MCF 10A (cell line): ENCODE data around the gene TRIM66. TPM values are rescaled to one million over a fixed set of nuclear protein-coding genes. Genes with fewer than 3 reads are reported as not detected.

Experiments used
- BruUV-seq: library from RNA; stranded (reverse); fragments of 400-500 nt; replicated peaks from 2 replicates; lab custom pipeline; 2021; lab: Mats Ljungman, UMichigan
- CTCF ChIA-PET: fragments of 300-600 bp; sonication (Branson Sonifier 250); formaldehyde crosslinking; extraction: SDS; loops from one replicate; lab custom pipeline; 2021; ENCODE audit warnings: antibody characterized with exemption, inconsistent platforms; lab: Yijun Ruan, JAX
- POLR2A ChIA-PET: fragments of 300-600, 350-650 bp; sonication (Branson Sonifier 250); formaldehyde crosslinking; extraction: SDS; loops from one replicate; lab custom pipeline; 2020; ENCODE audit warnings: antibody characterized with exemption, inconsistent platforms; lab: Yijun Ruan, JAX
- DNase-seq: peaks from one replicate; pipeline ENCODE4 v3.0.0-alpha.2; 2018; ENCODE audit not compliant: unreplicated experiment
- H3K27ac Mint-ChIP-seq: one replicate; pipeline ENCODE4 v1.8.0; 2022; ENCODE audit warnings: mild to moderate bottlenecking, low read depth, mixed read lengths; ENCODE audit not compliant: unreplicated experiment
- H3K27me3 Mint-ChIP-seq: one replicate; pipeline ENCODE4 v1.8.0; 2022; ENCODE audit warnings: mixed read lengths; ENCODE audit not compliant: insufficient read depth, unreplicated experiment
- H3K36me3 Mint-ChIP-seq: one replicate; pipeline ENCODE4 v1.8.0; 2022; ENCODE audit warnings: mild to moderate bottlenecking, moderate library complexity, mixed read lengths; ENCODE audit not compliant: insufficient read depth, unreplicated experiment
- H3K4me1 Mint-ChIP-seq: one replicate; pipeline ENCODE4 v1.8.0; 2022; ENCODE audit warnings: mixed read lengths; ENCODE audit not compliant: insufficient read depth, unreplicated experiment
- H3K4me3 Mint-ChIP-seq: one replicate; pipeline ENCODE4 v1.8.0; 2022; ENCODE audit warnings: mild to moderate bottlenecking, moderate library complexity, mixed read lengths; ENCODE audit not compliant: unreplicated experiment
- H3K9me3 Mint-ChIP-seq: one replicate; pipeline ENCODE4 v1.8.0; 2022; ENCODE audit warnings: mixed read lengths; ENCODE audit not compliant: unreplicated experiment
- intact Hi-C: fragments of 100-400 bp; cut with micrococcal nuclease; formaldehyde crosslinking; loops from 2 replicates; pipeline ENCODE4 v1.14.1; 2022
- total RNA-seq: library from RNA; stranded (reverse); gene quantifications from 2 replicates; pipeline ENCODE4 v1.2.3, GENCODE V29; 2022
- TF ChIP-seq, protein P1 (sequence below): fragments of 200-600 bp; IDR thresholded peaks from one replicate; pipeline ENCODE4 v1.8.0; 2022; ENCODE audit warnings: antibody characterized with exemption, mild to moderate bottlenecking; ENCODE audit not compliant: unreplicated experiment

The TRIM66 gene
- total RNA-seq, 1 experiment from 2014 or later: 27.3 TPM

DNA sequence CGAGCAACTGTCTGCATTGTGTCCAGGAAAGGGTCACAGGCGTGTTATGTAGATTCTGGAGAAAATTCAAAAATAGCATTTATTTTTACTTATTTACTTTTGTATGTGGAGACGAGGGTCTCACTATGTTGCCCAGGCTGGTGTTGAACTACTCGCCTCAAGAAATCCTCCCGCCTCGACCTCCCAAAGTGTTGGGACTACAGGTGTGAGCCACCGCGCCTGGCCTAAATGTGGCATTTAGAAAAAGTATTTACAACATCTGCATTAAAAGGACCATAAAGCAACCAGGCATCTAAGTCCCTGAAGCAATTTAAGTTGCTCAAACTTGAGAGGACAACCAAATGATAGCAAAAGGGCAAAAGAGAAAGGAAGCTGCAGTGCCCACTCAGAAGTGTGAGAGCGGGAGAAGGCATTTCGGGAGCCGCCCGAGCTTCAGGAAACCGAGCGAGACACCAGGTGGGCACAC is 595 bp downstream of the TRIM66 start:
- peak overlapping the region; percentile 98 for H3K27ac Mint-ChIP-seq
- TF ChIP-seq, protein P1, sequence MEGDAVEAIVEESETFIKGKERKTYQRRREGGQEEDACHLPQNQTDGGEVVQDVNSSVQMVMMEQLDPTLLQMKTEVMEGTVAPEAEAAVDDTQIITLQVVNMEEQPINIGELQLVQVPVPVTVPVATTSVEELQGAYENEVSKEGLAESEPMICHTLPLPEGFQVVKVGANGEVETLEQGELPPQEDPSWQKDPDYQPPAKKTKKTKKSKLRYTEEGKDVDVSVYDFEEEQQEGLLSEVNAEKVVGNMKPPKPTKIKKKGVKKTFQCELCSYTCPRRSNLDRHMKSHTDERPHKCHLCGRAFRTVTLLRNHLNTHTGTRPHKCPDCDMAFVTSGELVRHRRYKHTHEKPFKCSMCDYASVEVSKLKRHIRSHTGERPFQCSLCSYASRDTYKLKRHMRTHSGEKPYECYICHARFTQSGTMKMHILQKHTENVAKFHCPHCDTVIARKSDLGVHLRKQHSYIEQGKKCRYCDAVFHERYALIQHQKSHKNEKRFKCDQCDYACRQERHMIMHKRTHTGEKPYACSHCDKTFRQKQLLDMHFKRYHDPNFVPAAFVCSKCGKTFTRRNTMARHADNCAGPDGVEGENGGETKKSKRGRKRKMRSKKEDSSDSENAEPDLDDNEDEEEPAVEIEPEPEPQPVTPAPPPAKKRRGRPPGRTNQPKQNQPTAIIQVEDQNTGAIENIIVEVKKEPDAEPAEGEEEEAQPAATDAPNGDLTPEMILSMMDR: no peak
- ChIA-PET CTCF (interaction anchor here (0.9 to 2.3 kb wide), 6 partner anchors 10 to 463 kb away, joined by 3 to 10 read pairs (median 6); no protein-coding TSS in a partner anchor), POLR2A (interaction anchor here (0.6 to 4.5 kb wide), 31 partner anchors 9 to 895 kb away, joined by 3 to 63 read pairs (median 6); partner anchors contain the start of genes AKIP1, TMEM9B and ZNF143)
- peak overlapping the region; percentile 81 for H3K4me3 Mint-ChIP-seq
- DNase-seq: no peak
- peaks cover 8% of the 10 kb centered on the region for H3K9me3 Mint-ChIP-seq
- peaks cover 34% of the 10 kb centered on the region for H3K4me1 Mint-ChIP-seq
- peaks cover 47% of the 10 kb centered on the region for H3K36me3 Mint-ChIP-seq
- BruUV-seq: no TSS peak
- intact Hi-C loops: loop anchor here (1.0 to 10.0 kb wide), 3 partner anchors 78 to 453 kb away; no protein-coding TSS in a partner anchor
- H3K27me3 Mint-ChIP-seq: no peaks in the 10 kb centered on the region

DNA sequence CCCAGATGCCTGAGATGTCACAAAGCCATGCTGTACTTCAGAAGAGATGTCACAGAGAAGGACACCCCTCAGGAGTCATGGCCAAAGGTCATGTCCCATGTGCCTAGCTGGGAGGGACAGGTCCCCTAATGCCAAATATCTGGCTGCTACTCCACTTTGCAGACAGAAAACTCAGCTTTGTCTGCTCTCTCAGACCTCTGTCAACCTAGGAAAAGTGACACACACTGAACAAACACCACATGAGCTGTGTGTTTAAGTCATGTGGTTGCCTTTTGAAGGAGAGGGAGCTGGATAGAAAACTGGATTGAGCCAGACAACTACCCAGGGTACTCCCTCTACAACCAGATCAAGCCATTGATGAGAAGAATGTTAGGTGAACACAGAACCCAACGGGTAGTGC is 3.5 kb downstream of the TRIM66 start:
- Mint-ChIP-seq H3K27me3 (no peaks in the 10 kb centered on the region), H3K27ac (no peak overlapping the region), H3K9me3 (peaks cover 8% of the 10 kb centered on the region), H3K4me1 (peaks cover 19% of the 10 kb centered on the region), H3K36me3 (peaks cover 31% of the 10 kb centered on the region), H3K4me3 (no peak overlapping the region)
- BruUV-seq: no TSS peak
- CTCF ChIA-PET: interaction anchor here (0.6 to 0.9 kb wide), 4 partner anchors 101 to 882 kb away, joined by 3 read pairs; no protein-coding TSS in a partner anchor
- TF ChIP-seq, protein P1: no peak
- intact Hi-C loops: no loop called here
- POLR2A ChIA-PET: interaction anchor here (1.8 kb wide), 1 partner anchor 10 kb away, joined by 5 read pairs; no protein-coding TSS in a partner anchor
- no peak for DNase-seq

DNA sequence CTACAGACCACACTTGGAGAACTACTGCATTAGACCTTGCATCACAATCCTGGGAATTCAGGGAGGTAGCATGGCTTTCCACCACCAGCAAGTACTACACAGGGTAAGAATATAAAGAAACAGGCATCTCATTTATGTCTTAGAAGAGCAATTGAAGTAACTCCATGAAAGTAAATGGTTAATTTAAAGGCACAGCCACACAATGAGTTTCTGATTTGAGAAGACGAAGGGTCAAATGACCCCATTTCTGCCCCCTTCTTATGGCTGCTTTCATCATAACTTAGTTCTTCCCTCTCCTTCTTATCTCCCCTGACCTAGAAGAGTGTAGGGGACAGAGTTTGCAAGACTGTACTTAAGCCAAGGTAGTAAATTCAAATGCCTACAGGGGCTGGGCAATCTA is 6.0 kb downstream of the TRIM66 start:
- ChIA-PET POLR2A (no interaction called here), CTCF (no interaction called here)
- Mint-ChIP-seq H3K36me3 (peaks cover 33% of the 10 kb centered on the region), H3K4me3 (no peak overlapping the region), H3K4me1 (peaks cover 26% of the 10 kb centered on the region), H3K27me3 (no peaks in the 10 kb centered on the region), H3K27ac (no peak overlapping the region), H3K9me3 (peaks cover 8% of the 10 kb centered on the region)
- intact Hi-C loops: no loop called here
- TF ChIP-seq, protein P1: no peak
- DNase-seq: no peak
- no TSS peak for BruUV-seq

DNA sequence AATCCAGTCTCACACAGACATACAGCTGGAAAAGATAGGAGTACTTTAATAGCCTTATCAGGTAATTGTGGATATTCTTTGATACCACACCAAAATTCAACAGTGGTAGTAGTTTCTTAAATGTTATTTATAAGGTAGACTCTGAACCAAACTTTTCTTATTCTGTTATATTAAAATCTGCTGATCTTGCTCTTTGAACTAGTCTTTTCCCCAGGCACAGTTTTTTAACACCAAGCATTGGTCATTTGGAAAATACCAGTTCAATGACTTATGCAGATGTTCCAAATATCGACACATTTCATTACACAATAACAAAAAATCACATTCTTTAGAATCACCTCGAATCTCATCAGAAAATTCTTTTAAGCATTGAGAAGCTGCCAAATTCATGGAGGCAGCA is 7.6 kb downstream of the TRIM66 start:
- DNase-seq: no peak
- intact Hi-C loops: loop anchor here (5.0 kb wide), 2 partner anchors 282 to 348 kb away; no protein-coding TSS in a partner anchor
- Mint-ChIP-seq H3K27ac (no peak overlapping the region), H3K9me3 (no peaks in the 10 kb centered on the region), H3K4me1 (peaks cover 20% of the 10 kb centered on the region), H3K27me3 (no peaks in the 10 kb centered on the region), H3K4me3 (no peak overlapping the region), H3K36me3 (peaks cover 43% of the 10 kb centered on the region)
- ChIA-PET POLR2A (interaction anchor here (4.9 kb wide), 1 partner anchor 7 kb away, joined by 63 read pairs; the partner anchor contains the start of genes RPL27A and TRIM66), CTCF (interaction anchor here (1.2 kb wide), 1 partner anchor 93 kb away, joined by 4 read pairs; no protein-coding TSS in a partner anchor)
- no TSS peak for BruUV-seq
- TF ChIP-seq, protein P1: no peak
